Panc1 (cell line): ENCODE measurements around the gene MTG1. TPM values are rescaled to one million over a fixed set of nuclear protein-coding genes. Genes with fewer than 3 reads are reported as not detected.

Experiments
- ATAC-seq: fragments of 200-7000 bp; cut with Tn5 transposase; 2 replicates; pipeline ENCODE4 v1.9.1; 2020; ENCODE audit warnings: mild to moderate bottlenecking, moderate library complexity
- BruUV-seq: library from RNA; stranded (reverse); fragments of 400-500 nt; replicated peaks from 2 replicates; lab custom pipeline; 2021; lab: Mats Ljungman, UMichigan
- CTCF ChIA-PET: fragments of 300-600 bp; sonication (Branson Sonifier 250); formaldehyde crosslinking; loops from one replicate; lab custom pipeline; 2022; ENCODE audit warnings: antibody characterized with exemption; lab: Charles Lee
- POLR2A ChIA-PET: fragments of 300-600 bp; sonication (Branson Sonifier 250); formaldehyde crosslinking; loops from one replicate; lab custom pipeline; 2022; ENCODE audit warnings: antibody characterized with exemption; lab: Charles Lee
- DNase-seq: peaks from one replicate; pipeline ENCODE4 v3.0.0-alpha.2; 2010; ENCODE audit warnings: low read depth, low spot score
- H3K27ac ChIP-seq: 2 replicates; pipeline ENCODE4 v1.5.1; 2011; ENCODE audit warnings: mild to moderate bottlenecking, low read length, inconsistent platforms
- H3K27me3 ChIP-seq: fragments of 200-500 bp; sonication (Bioruptor generic); 2 replicates; pipeline ENCODE4 v1.6.0; 2014; ENCODE audit warnings: low read length, inconsistent platforms; ENCODE audit not compliant: control insufficient read depth, insufficient read depth
- H3K36me3 ChIP-seq: fragments of 200-500 bp; sonication (Bioruptor generic); 2 replicates; pipeline ENCODE4 v1.5.1; 2014; ENCODE audit warnings: inconsistent platforms, mild to moderate bottlenecking, low read length, moderate library complexity; ENCODE audit not compliant: control insufficient read depth, insufficient read depth
- H3K4me1 ChIP-seq: 2 replicates; pipeline ENCODE4 v1.5.1; 2011; ENCODE audit warnings: inconsistent platforms, mild to moderate bottlenecking, low read length, moderate library complexity; ENCODE audit not compliant: control insufficient read depth, insufficient read depth
- H3K4me3 ChIP-seq, 2 experiments: 2 replicates each; pipeline ENCODE4 v1.5.1; 2011 to 2012; ENCODE audit warnings: low read depth in 2 of 2, low read length in 2 of 2, mild to moderate bottlenecking in 2 of 2, inconsistent platforms in 1 of 2, moderate library complexity in 1 of 2
- H3K9me3 ChIP-seq: fragments of 200-500 bp; sonication (Bioruptor generic); 2 replicates; pipeline ENCODE4 v1.5.1; 2014; ENCODE audit warnings: low read depth, mild to moderate bottlenecking, inconsistent platforms, low read length, moderate library complexity; ENCODE audit not compliant: control insufficient read depth, insufficient read depth
- POLR2AphosphoS5 ChIP-seq: IDR thresholded peaks from 2 replicates; pipeline ENCODE4 v1.6.1; 2012; ENCODE audit warnings: mild to moderate bottlenecking, low read depth, low read length, moderate library complexity
- SIN3A ChIP-seq: IDR thresholded peaks from 2 replicates; pipeline ENCODE4 v1.6.1; 2012; ENCODE audit warnings: low read depth, mild to moderate bottlenecking, low read length, moderate library complexity, borderline replicate concordance; ENCODE audit not compliant: insufficient read depth
- TCF7L2 ChIP-seq: IDR thresholded peaks from 2 replicates; pipeline ENCODE4 v1.6.1; 2011; ENCODE audit warnings: mild to moderate bottlenecking, low read depth, low read length, inconsistent platforms
- in situ Hi-C: cut with HindIII; loops from 2 replicates; pipeline ENCODE4 v1.10.0; 2016; ENCODE audit warnings: low sequenced_read_pairs, low pct_unique_long_range_greater_than_20kb
- intact Hi-C: fragments of 100-400 bp; cut with micrococcal nuclease; formaldehyde crosslinking; loops from one replicate; pipeline ENCODE4 v1.10.0; 2022; ENCODE audit not compliant: unreplicated experiment
- total RNA-seq: library from RNA; stranded (reverse); gene quantifications from one replicate; pipeline ENCODE4 v1.2.1, GENCODE V29; 2021; ENCODE audit not compliant: unreplicated experiment
- TF ChIP-seq, protein P1 (sequence below): fragments of 450-650 bp; IDR thresholded peaks from 2 replicates; pipeline ENCODE4 v1.5.1; 2017; ENCODE audit warnings: mild to moderate bottlenecking
- TF ChIP-seq, protein P2 (sequence below), 2 experiments: IDR thresholded peaks; 2 replicates each; pipeline ENCODE4 v1.6.1; 2011 to 2012; ENCODE audit warnings: low read depth in 2 of 2, control low read depth in 1 of 2, low read length in 1 of 2, mild to moderate bottlenecking in 1 of 2, moderate library complexity in 1 of 2; ENCODE audit not compliant: insufficient read depth in 1 of 2

The MTG1 gene
- total RNA-seq, 1 experiment from 2014 or later, result 96.4 TPM

DNA sequence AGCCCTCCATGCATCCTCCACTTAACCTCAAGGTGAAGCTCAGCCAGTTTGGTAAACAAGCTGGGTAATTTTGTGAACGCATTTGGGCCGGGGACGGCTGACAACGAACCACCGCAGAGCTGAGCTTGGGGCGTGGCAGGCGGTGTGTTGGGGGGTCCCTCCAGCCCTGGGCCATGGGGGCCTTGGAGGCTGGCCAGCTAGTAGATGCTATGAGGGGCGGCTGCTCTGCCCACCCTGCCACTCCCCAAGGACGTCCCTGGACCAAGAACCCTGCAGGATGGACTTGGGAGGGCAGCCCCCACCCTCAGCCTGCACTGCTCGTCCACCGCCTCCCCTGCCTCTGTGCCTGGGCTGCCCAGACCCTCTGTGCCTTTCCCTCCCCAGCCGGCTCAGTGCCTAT is 47.8 kb downstream of the MTG1 start:
- CTCF ChIA-PET, result no interaction called here
- POLR2A ChIA-PET, result no interaction called here
- no TSS peak for BruUV-seq
- Histone ChIP-seq H3K4me1 (no peaks in the 10 kb centered on the region), H3K27ac (no peak overlapping the region), H3K4me3 (no peak overlapping the region), H3K27me3 (no peaks in the 10 kb centered on the region), H3K9me3 (no peaks in the 10 kb centered on the region), H3K36me3 (no peaks in the 10 kb centered on the region)
- DNase-seq, result no peak
- TF ChIP-seq, protein P1, sequence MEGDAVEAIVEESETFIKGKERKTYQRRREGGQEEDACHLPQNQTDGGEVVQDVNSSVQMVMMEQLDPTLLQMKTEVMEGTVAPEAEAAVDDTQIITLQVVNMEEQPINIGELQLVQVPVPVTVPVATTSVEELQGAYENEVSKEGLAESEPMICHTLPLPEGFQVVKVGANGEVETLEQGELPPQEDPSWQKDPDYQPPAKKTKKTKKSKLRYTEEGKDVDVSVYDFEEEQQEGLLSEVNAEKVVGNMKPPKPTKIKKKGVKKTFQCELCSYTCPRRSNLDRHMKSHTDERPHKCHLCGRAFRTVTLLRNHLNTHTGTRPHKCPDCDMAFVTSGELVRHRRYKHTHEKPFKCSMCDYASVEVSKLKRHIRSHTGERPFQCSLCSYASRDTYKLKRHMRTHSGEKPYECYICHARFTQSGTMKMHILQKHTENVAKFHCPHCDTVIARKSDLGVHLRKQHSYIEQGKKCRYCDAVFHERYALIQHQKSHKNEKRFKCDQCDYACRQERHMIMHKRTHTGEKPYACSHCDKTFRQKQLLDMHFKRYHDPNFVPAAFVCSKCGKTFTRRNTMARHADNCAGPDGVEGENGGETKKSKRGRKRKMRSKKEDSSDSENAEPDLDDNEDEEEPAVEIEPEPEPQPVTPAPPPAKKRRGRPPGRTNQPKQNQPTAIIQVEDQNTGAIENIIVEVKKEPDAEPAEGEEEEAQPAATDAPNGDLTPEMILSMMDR, result no peak
- TF ChIP-seq TCF7L2 (no peak), POLR2AphosphoS5 (no peak), SIN3A (no peak)
- TF ChIP-seq, protein P2, sequence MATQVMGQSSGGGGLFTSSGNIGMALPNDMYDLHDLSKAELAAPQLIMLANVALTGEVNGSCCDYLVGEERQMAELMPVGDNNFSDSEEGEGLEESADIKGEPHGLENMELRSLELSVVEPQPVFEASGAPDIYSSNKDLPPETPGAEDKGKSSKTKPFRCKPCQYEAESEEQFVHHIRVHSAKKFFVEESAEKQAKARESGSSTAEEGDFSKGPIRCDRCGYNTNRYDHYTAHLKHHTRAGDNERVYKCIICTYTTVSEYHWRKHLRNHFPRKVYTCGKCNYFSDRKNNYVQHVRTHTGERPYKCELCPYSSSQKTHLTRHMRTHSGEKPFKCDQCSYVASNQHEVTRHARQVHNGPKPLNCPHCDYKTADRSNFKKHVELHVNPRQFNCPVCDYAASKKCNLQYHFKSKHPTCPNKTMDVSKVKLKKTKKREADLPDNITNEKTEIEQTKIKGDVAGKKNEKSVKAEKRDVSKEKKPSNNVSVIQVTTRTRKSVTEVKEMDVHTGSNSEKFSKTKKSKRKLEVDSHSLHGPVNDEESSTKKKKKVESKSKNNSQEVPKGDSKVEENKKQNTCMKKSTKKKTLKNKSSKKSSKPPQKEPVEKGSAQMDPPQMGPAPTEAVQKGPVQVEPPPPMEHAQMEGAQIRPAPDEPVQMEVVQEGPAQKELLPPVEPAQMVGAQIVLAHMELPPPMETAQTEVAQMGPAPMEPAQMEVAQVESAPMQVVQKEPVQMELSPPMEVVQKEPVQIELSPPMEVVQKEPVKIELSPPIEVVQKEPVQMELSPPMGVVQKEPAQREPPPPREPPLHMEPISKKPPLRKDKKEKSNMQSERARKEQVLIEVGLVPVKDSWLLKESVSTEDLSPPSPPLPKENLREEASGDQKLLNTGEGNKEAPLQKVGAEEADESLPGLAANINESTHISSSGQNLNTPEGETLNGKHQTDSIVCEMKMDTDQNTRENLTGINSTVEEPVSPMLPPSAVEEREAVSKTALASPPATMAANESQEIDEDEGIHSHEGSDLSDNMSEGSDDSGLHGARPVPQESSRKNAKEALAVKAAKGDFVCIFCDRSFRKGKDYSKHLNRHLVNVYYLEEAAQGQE (IDR thresholded peaks at IDR 0.05; ENCODE audit: insufficient read depth in 1 of 2, low read depth in 2 of 2, low read length in 1 of 2), result no peak
- in situ Hi-C loops (no loop called here), intact Hi-C loops (no loop called here)
- no peak for ATAC-seq

- BruUV-seq, result no TSS peak
- Histone ChIP-seq H3K4me1 (no peaks in the 10 kb centered on the region), H3K36me3 (no peaks in the 10 kb centered on the region), H3K27me3 (no peaks in the 10 kb centered on the region), H3K27ac (no peak overlapping the region), H3K4me3 (no peak overlapping the region), H3K9me3 (peaks cover 2% of the 10 kb centered on the region; the same call in 1 of the 2 replicates)
- intact Hi-C loops, result no loop called here
- TF ChIP-seq POLR2AphosphoS5, result no peak
- TF ChIP-seq, protein P1, result no peak
- no peak for TF ChIP-seq SIN3A
- TF ChIP-seq, protein P2 (IDR thresholded peaks at IDR 0.05; ENCODE audit: insufficient read depth in 1 of 2, low read depth in 2 of 2, low read length in 1 of 2), result no peak
- TF ChIP-seq TCF7L2, result no peak
- no peak for DNase-seq
- POLR2A ChIA-PET, result no interaction called here
- CTCF ChIA-PET, result no interaction called here
- ATAC-seq, result peak; percentile 5; the same call in 1 of the 2 replicates
- in situ Hi-C loops, result no loop called here
Observed at GRCh38 chr10:133442191-133442966, 48.4 kb downstream of the MTG1 start.
